GM12872 (cell line): ENCODE results near the gene TP53AIP1.

ENCODE experiments used
- TF ChIP-seq, protein P1 (sequence below): IDR thresholded peaks from 3 replicates; pipeline ENCODE4 v1.5.1; 2011; ENCODE audit warnings: low read depth, mild to moderate bottlenecking, low read length, moderate library complexity; ENCODE audit not compliant: insufficient read depth

Gene TP53AIP1

DNA sequence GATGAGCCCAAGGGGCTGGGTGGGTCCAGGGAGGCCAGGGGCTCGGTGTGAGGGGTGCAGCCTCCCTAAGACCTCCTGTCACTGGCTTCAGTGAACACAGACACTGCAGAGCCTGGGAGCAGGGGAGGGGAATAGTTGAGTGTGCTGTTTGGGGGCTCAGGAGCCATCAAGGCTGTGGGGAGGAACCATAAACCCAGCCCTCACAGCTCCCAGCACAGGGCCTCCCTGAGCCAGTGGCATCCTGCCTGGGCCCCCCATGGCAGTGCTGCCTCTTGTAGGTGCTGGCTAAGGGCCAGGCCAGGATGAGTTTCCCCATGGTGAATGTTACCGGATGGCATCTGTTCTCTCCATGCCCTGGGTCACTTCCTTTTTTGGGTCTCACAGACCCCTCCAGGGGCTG lies 26.0 kb downstream of the TP53AIP1 start:
- TF ChIP-seq, protein P1, sequence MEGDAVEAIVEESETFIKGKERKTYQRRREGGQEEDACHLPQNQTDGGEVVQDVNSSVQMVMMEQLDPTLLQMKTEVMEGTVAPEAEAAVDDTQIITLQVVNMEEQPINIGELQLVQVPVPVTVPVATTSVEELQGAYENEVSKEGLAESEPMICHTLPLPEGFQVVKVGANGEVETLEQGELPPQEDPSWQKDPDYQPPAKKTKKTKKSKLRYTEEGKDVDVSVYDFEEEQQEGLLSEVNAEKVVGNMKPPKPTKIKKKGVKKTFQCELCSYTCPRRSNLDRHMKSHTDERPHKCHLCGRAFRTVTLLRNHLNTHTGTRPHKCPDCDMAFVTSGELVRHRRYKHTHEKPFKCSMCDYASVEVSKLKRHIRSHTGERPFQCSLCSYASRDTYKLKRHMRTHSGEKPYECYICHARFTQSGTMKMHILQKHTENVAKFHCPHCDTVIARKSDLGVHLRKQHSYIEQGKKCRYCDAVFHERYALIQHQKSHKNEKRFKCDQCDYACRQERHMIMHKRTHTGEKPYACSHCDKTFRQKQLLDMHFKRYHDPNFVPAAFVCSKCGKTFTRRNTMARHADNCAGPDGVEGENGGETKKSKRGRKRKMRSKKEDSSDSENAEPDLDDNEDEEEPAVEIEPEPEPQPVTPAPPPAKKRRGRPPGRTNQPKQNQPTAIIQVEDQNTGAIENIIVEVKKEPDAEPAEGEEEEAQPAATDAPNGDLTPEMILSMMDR = no peak

DNA sequence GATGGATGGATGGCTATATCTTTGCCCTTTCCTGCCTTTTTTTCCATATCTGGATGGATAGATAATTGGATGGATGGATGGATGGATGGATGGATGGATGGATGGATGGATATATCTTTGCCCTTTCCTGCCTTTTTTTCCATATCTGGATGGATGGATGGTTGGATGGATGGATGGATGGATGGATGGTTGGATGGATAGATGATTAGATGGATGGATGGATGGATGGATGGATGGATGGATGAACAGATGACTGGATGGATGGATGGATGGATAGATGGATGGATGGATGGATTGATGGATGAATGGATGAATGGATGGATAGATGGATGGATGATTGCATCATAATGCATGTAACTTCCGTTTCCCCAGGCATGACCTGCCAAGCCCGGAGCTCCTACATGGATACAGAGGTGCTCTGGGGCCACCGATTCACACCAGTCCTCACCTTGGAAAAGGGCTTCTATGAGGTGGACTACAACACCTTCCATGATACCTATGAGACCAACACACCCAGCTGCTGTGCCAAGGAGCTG lies 26.6 kb downstream of the TP53AIP1 start:
- TF ChIP-seq, protein P1 = no peak

- TF ChIP-seq, protein P1 = no peak
Measured at GRCh38 chr11:128915149-128915521, 27.5 kb downstream of the TP53AIP1 start.

DNA sequence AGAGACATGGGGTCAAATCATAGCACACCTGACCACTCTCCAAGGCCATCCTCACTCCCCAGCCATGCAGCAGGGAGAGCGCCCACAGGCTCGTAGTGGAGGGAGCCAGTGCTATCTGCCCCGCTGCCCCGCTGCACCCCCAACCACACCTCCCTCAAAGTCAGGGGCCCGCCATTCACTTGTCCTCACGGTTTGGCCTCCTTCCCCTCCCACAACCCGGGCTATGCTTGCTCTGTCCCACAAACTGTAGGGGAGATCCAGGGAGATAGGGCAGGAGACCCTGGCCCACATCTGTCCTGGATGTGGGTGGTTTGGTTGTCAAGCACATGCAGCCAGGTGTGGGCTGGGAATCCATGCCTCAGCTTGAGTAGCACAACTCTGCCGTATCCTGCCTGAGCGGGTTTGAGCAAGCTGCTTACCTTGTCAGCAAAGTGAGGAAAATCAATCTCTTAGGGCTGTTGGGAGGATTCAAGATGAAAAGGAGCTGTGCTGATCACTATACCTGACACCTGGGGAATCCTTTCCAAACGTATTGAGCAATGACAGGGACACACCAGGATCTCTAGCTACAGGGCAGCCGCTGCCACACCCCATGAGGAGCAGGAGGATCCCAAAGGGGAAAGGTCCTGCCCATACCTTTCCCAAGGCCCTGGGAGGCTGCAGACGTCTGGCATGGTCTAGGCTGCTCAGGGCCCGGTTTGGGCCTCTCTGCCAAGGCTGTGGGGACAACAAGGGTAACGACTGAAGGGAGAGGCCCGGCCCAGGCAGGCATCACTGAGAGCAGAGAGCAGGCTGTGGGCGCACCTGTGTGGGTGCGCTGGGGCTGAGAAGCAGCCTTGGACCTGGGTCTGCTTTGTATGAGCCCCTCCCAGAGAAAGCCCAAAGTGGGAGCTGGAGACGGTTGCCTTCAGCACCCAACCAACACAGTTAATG lies 28.2 kb downstream of the TP53AIP1 start:
- TF ChIP-seq, protein P1 = no peak

GRCh38 chr11:128913806-128914205 lies 28.9 kb downstream of the TP53AIP1 start:
- TF ChIP-seq, protein P1 = no peak

GRCh38 chr11:128911701-128912100 lies 31.0 kb downstream of the TP53AIP1 start:
- TF ChIP-seq, protein P1 = no peak

DNA sequence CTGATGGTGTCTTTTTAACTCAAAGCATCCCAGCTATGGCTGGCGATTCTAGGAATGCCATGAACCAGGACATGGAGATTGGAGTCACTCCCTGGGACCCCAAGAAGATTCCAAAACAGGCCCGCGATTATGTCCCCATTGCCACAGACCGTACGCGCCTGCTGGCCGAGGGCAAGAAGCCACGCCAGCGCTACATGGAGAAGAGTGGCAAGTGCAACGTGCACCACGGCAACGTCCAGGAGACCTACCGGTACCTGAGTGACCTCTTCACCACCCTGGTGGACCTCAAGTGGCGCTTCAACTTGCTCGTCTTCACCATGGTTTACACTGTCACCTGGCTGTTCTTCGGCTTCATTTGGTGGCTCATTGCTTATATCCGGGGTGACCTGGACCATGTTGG lies 31.4 kb downstream of the TP53AIP1 start:
- TF ChIP-seq, protein P1 = no peak
